GM21515 (cell line): ENCODE measurements around the gene PCNX2.
"Not testable (repeated sequence)": the region's sequence is repeated elsewhere in the genome, so short reads cannot be mapped to it uniquely, and the experiment has no call there.

Source experiments
- ATAC-seq: cut with Tn5 transposase; IDR thresholded peaks from one replicate; pipeline ENCODE4 v1.9.1; 2021; ENCODE audit not compliant: unreplicated experiment

PCNX2 gene

GRCh38 chr1:233170741-233171140 is 124.8 kb downstream of the PCNX2 start:
- no peak for ATAC-seq

GRCh38 chr1:233168384-233168783 is 127.1 kb downstream of the PCNX2 start:
- no peak for ATAC-seq

- ATAC-seq, result no peak
These were observed 128.6 kb downstream of the PCNX2 start for GRCh38 chr1:233166896-233167295.

- no peak for ATAC-seq
These were observed 131.8 kb downstream of the PCNX2 start for GRCh38 chr1:233163696-233164095.

- ATAC-seq, result no peak
These were observed 137.2 kb downstream of the PCNX2 start for GRCh38 chr1:233158322-233158721.

GRCh38 chr1:233157245-233157644 is 138.3 kb downstream of the PCNX2 start:
- ATAC-seq, result no peak

- no peak for ATAC-seq
These were observed 143.7 kb downstream of the PCNX2 start for GRCh38 chr1:233151861-233152260.

GRCh38 chr1:233144434-233144833 is 151.1 kb downstream of the PCNX2 start:
- ATAC-seq, result no peak

GRCh38 chr1:233143241-233143640 is 152.3 kb downstream of the PCNX2 start:
- ATAC-seq, result no peak

- no peak for ATAC-seq
These were observed 154.6 kb downstream of the PCNX2 start for GRCh38 chr1:233140974-233141373.

GRCh38 chr1:233140499-233140898 is 155.0 kb downstream of the PCNX2 start:
- ATAC-seq, result no peak

GRCh38 chr1:233138788-233139585 is 156.5 kb downstream of the PCNX2 start:
- ATAC-seq, result no peak

GRCh38 chr1:233135833-233136232 is 159.7 kb downstream of the PCNX2 start:
- no peak for ATAC-seq

- ATAC-seq, result no peak
These were observed 163.1 kb downstream of the PCNX2 start for GRCh38 chr1:233132445-233132844.

- not testable (repeated sequence) for ATAC-seq
These were observed 166.5 kb downstream of the PCNX2 start for GRCh38 chr1:233129031-233129430.

- ATAC-seq, result no peak
These were observed 168.4 kb downstream of the PCNX2 start for GRCh38 chr1:233127157-233127556.

- ATAC-seq, result no peak
These were observed 172.7 kb downstream of the PCNX2 start for GRCh38 chr1:233122779-233123178.

- ATAC-seq, result no peak
These were observed 173.5 kb downstream of the PCNX2 start for GRCh38 chr1:233121947-233122559.

GRCh38 chr1:233114860-233115259 is 180.7 kb downstream of the PCNX2 start:
- no peak for ATAC-seq

GRCh38 chr1:233114159-233114558 is 181.4 kb downstream of the PCNX2 start:
- no peak for ATAC-seq

- no peak for ATAC-seq
These were observed 182.3 kb downstream of the PCNX2 start for GRCh38 chr1:233113009-233113879.
